ENCODE measurements around the gene LUC7L. TPM values are rescaled to one million over a fixed set of nuclear protein-coding genes. Genes with fewer than 3 reads are reported as not detected.

LUC7L gene
- polyA plus RNA-seq, 2 of the 4 experiments (the other 2 are of a cell fraction): 51.6 to 67.6 TPM

- DNase-seq (ENCODE audit: low read depth in 1 of 2, low spot score in 1 of 2) (no peak), FAIRE-seq (no peak), ATAC-seq (no peak)
- H3K4me3 ChIP-seq: no peak overlapping the region; the same call in 2 of the 3 replicates
- H3K9me3 ChIP-seq: no peaks in the 10 kb centered on the region
- ChIA-PET POLR2A (no interaction called here), CTCF (interaction anchor here (1.3 kb wide), 3 partner anchors 10 to 85 kb away, joined by 3 to 4 read pairs (median 4); no protein-coding TSS in a partner anchor)
- peaks cover 31% of the 10 kb centered on the region for H3K4me1 ChIP-seq
- peak overlapping the region in 1 of 2 experiments; percentile 90; a peak in 4 of 6 replicates for H3K27ac ChIP-seq
- no peak for TF ChIP-seq KDM5A (IDR thresholded peaks at IDR 0.05)
- TF ChIP-seq GATA3 (IDR thresholded peaks at IDR 0.05; ENCODE audit: borderline replicate concordance): no peak
- TF ChIP-seq ESRRA (IDR thresholded peaks at IDR 0.05; ENCODE audit: borderline replicate concordance, low read length): no peak
- no peak for TF ChIP-seq CHD4 (IDR thresholded peaks at IDR 0.05; ENCODE audit: borderline replicate concordance)
- no peak for TF ChIP-seq HMGXB4 (CRISPR knock-in tag; IDR thresholded peaks at IDR 0.05; ENCODE audit: borderline replicate concordance)
- TF ChIP-seq ATOH8 (CRISPR knock-in tag; IDR thresholded peaks at IDR 0.05; ENCODE audit: low read depth): no peak
- TF ChIP-seq BCL3 (IDR thresholded peaks at IDR 0.05): no peak
- no peak for TF ChIP-seq MAX (IDR thresholded peaks at IDR 0.05)
- no peak for TF ChIP-seq CEBPB (IDR thresholded peaks at IDR 0.05)
- no peak for TF ChIP-seq TP53 (CRISPR knock-in tag; IDR thresholded peaks at IDR 0.05)
- TF ChIP-seq SREBF2 (IDR thresholded peaks at IDR 0.05): no peak
- no peak for TF ChIP-seq ZC3H11A (IDR thresholded peaks at IDR 0.05)
- TF ChIP-seq HOXB5 (CRISPR knock-in tag; IDR thresholded peaks at IDR 0.05): no peak
- TF ChIP-seq RFX5 (IDR thresholded peaks at IDR 0.05): no peak
- TF ChIP-seq RARB (CRISPR knock-in tag; IDR thresholded peaks at IDR 0.05): no peak
- 93% methylated on average over 20 of the region's 20 CpGs for WGBS (ENCODE audit: missing lambda C conversion rate)
- H3K4me2 ChIP-seq: peak overlapping the region; percentile 94
Measured at GRCh38 chr16:276426-277077, 47.3 kb upstream of the LUC7L start.

GRCh38 chr16:275786-276232 is 46.6 kb upstream of the LUC7L start, which contains the start of gene RGS11:
TSS of gene RGS11 (minus strand) at chr16:275944. CDS start at chr16:275911, 33 bp downstream.
- H3K27ac ChIP-seq: peak within 1 kb of the TSS; percentile 88 to 90
- no CpG with 5 or more reads among the region's 56 CpGs for WGBS (ENCODE audit: missing lambda C conversion rate)
- peaks cover 30% of the 10 kb centered on the region for H3K4me1 ChIP-seq
- DNase-seq (ENCODE audit: low read depth in 1 of 2, low spot score in 1 of 2): no peak
- H3K4me3 ChIP-seq: peak within 1 kb of the TSS; percentile 57
- TF ChIP-seq PHF8 (IDR thresholded peaks at IDR 0.05; ENCODE audit: borderline replicate concordance, low read depth) (peak; percentile 24; the same call in 1 of the 2 replicates), TFCP2L1 (CRISPR knock-in tag; IDR thresholded peaks at IDR 0.05) (no peak), TP53 (CRISPR knock-in tag; IDR thresholded peaks at IDR 0.05) (no peak)
- ChIA-PET CTCF (interaction anchor here (0.6 to 1.3 kb wide), 2 partner anchors 86 to 222 kb away, joined by 3 read pairs; partner anchors contain the start of genes POLR3K and SNRNP25), POLR2A (no interaction called here)
- H3K9me3 ChIP-seq: no peaks in the 10 kb centered on the region
- H3K4me2 ChIP-seq: peak within 1 kb of the TSS; percentile 94
- FAIRE-seq: no peak
- peak; percentile 18 to 28; a peak in 2 of 6 replicates for ATAC-seq

- peak overlapping the region; percentile 94 for H3K4me2 ChIP-seq
- DNase-seq (ENCODE audit: low read depth in 1 of 2, low spot score in 1 of 2): no peak
- peak in 1 of 2 experiments; percentile 2; a peak in 1 of 6 replicates for ATAC-seq
- ChIA-PET POLR2A (no interaction called here), CTCF (interaction anchor here (0.6 kb wide), 1 partner anchor 222 kb away, joined by 3 read pairs; the partner anchor contains the start of genes POLR3K and SNRNP25)
- WGBS (ENCODE audit: missing lambda C conversion rate): 64% methylated on average over 24 of the region's 58 CpGs
- H3K9me3 ChIP-seq: no peaks in the 10 kb centered on the region
- FAIRE-seq: no peak
- H3K4me1 ChIP-seq: peaks cover 28% of the 10 kb centered on the region
- peak overlapping the region; percentile 57 for H3K4me3 ChIP-seq
- H3K27ac ChIP-seq: peak overlapping the region; percentile 88 to 90
- TF ChIP-seq MAX (IDR thresholded peaks at IDR 0.05): 0 out of 2 replicates have a peak, but pooled peaks have one; percentile 33
- no peak for TF ChIP-seq REST (IDR thresholded peaks at IDR 0.05)
Measured at GRCh38 chr16:275041-275641, 45.9 kb upstream of the LUC7L start.
